IPS DF 19.7 (cell line): ENCODE measurements around the gene GEMIN4.
"Not testable (repeated sequence)": the region's sequence is repeated elsewhere in the genome, so short reads cannot be mapped to it uniquely, and the experiment has no call there.

Experiments used
- DNase-seq: peaks from one replicate; pipeline ENCODE4 v3.0.0-alpha.2; 2013; ENCODE audit warnings: low read depth, low spot score

Gene GEMIN4

GRCh38 chr17:778096-778495 is 26.0 kb upstream of the GEMIN4 start:
- DNase-seq: no peak

GRCh38 chr17:774313-774584 is 22.2 kb upstream of the GEMIN4 start:
- no peak for DNase-seq

- DNase-seq: no peak
These were observed 21.6 kb upstream of the GEMIN4 start for GRCh38 chr17:773467-774312.

- DNase-seq: no peak
These were observed 21.0 kb upstream of the GEMIN4 start for GRCh38 chr17:773016-773415.

- DNase-seq: no peak
These were observed 15.0 kb upstream of the GEMIN4 start for GRCh38 chr17:767076-767475.

- no peak for DNase-seq
These were observed 8.3 kb upstream of the GEMIN4 start for GRCh38 chr17:760371-760770.

- no peak for DNase-seq
These were observed 7.9 kb upstream of the GEMIN4 start for GRCh38 chr17:759964-760363.

- not testable (repeated sequence) for DNase-seq
These were observed 4.0 kb upstream of the GEMIN4 start for GRCh38 chr17:756010-756567.

- DNase-seq: not testable (repeated sequence)
These were observed 3.4 kb upstream of the GEMIN4 start for GRCh38 chr17:755319-755961.

- no peak for DNase-seq
These were observed 1.4 kb upstream of the GEMIN4 start for GRCh38 chr17:753418-753817.

GRCh38 chr17:752620-753219 is 656 bp upstream of the GEMIN4 start:
- DNase-seq: peak; percentile 38

GRCh38 chr17:751269-752001 is 629 bp downstream of the GEMIN4 start:
- DNase-seq: no peak

GRCh38 chr17:750431-751037 is 1.5 kb downstream of the GEMIN4 start:
- no peak for DNase-seq

- not testable (repeated sequence) for DNase-seq
These were observed 2.7 kb downstream of the GEMIN4 start for GRCh38 chr17:749359-749758.

GRCh38 chr17:748604-749003 is 3.5 kb downstream of the GEMIN4 start:
- not testable (repeated sequence) for DNase-seq

GRCh38 chr17:746783-747629 is 5.1 kb downstream of the GEMIN4 start:
- no peak for DNase-seq

GRCh38 chr17:746181-746580 is 5.9 kb downstream of the GEMIN4 start:
- no peak for DNase-seq

- DNase-seq: no peak
These were observed 6.7 kb downstream of the GEMIN4 start for GRCh38 chr17:745406-745805.

GRCh38 chr17:744937-745336 is 7.1 kb downstream of the GEMIN4 start:
- no peak for DNase-seq

- no peak for DNase-seq
These were observed 8.9 kb downstream of the GEMIN4 start for GRCh38 chr17:743139-743538.
